22Rv1 (cell line): ENCODE results near the gene ENPP1.

Source experiments
- CTCF ChIP-seq: fragments of 450-650 bp; IDR thresholded peaks from 2 replicates; pipeline ENCODE4 v1.5.1; 2017; ENCODE audit warnings: mild to moderate bottlenecking
- ZFX ChIP-seq: fragments of 450-650 bp; IDR thresholded peaks from 2 replicates; pipeline ENCODE4 v1.6.1; 2017; ENCODE audit warnings: antibody characterized with exemption, borderline replicate concordance

GRCh38 chr6:131937226-131937625 is 129.4 kb downstream of the ENPP1 start:
- TF ChIP-seq CTCF = no peak
- TF ChIP-seq ZFX = no peak
